Liver (tissue), 9 donors: ENCODE measurements around the gene LYRM7. TPM values are rescaled to one million over a fixed set of nuclear protein-coding genes. Genes with fewer than 3 reads are reported as not detected.

Experiments used
- DNase-seq: peaks from one replicate; pipeline ENCODE4 v3.0.0-alpha.2; 2017; ENCODE audit warnings: low spot score
- H3K27ac ChIP-seq, 2 donors: one replicate each; pipeline ENCODE4 v1.7.0; 2013; ENCODE audit warnings: inconsistent platforms in 2 of 2, low read length in 2 of 2, control low read depth in 1 of 2, low read depth in 1 of 2, mild to moderate bottlenecking in 1 of 2
- H3K27me3 ChIP-seq, 4 donors: one replicate each; pipeline versions ENCODE4 v1.6.1 to v1.7.0; 2013; ENCODE audit warnings: low read length in 3 of 4, inconsistent platforms in 1 of 4, mild to moderate bottlenecking in 1 of 4, moderate library complexity in 1 of 4; ENCODE audit not compliant: control insufficient read depth in 4 of 4, insufficient read depth in 4 of 4
- H3K36me3 ChIP-seq, 4 donors: one replicate each; pipeline versions ENCODE4 v1.6.1 to v1.7.0; 2013; ENCODE audit warnings: low read length in 3 of 4, mild to moderate bottlenecking in 3 of 4, low read depth in 1 of 4, moderate library complexity in 1 of 4; ENCODE audit not compliant: control insufficient read depth in 4 of 4, insufficient read depth in 3 of 4
- H3K4me1 ChIP-seq, 4 donors: one replicate each; pipeline versions ENCODE4 v1.6.1 to v1.7.0; 2013; ENCODE audit warnings: low read length in 3 of 4, mild to moderate bottlenecking in 3 of 4, moderate library complexity in 1 of 4; ENCODE audit not compliant: control insufficient read depth in 4 of 4, insufficient read depth in 4 of 4
- H3K4me3 ChIP-seq, 3 donors: one replicate each; pipeline versions ENCODE4 v1.6.1 to v1.7.0; 2013; ENCODE audit warnings: low read length in 3 of 3, control low read depth in 1 of 3, low read depth in 1 of 3, mild to moderate bottlenecking in 1 of 3
- H3K9ac ChIP-seq, 2 donors: one replicate each; pipeline ENCODE4 v1.7.0; 2013; ENCODE audit warnings: low read length in 2 of 2, mild to moderate bottlenecking in 2 of 2, moderate library complexity in 2 of 2, control low read depth in 1 of 2, low read depth in 1 of 2
- H3K9me3 ChIP-seq, 4 donors: one replicate each; pipeline versions ENCODE4 v1.6.1 to v1.7.0; 2013; ENCODE audit warnings: low read length in 3 of 4; ENCODE audit not compliant: control insufficient read depth in 4 of 4
- CTCF ChIP-seq: fragments of 150-350 bp; IDR thresholded peaks from 2 replicates; pipeline ENCODE4 v1.5.1; 2017; ENCODE audit warnings: improper control_type of control experiment, low read depth, low read length; ENCODE audit not compliant: missing input control
- EGR1 ChIP-seq, 2 donors: IDR thresholded peaks; 2 replicates each; pipeline ENCODE4 v1.6.1; 2016 to 2018; ENCODE audit warnings: antibody characterized with exemption in 2 of 2, low read depth in 2 of 2
- FOXA1 ChIP-seq: IDR thresholded peaks from 2 replicates; pipeline ENCODE4 v1.6.1; 2016; ENCODE audit warnings: antibody characterized with exemption
- FOXA2 ChIP-seq: IDR thresholded peaks from 2 replicates; pipeline ENCODE4 v1.6.1; 2016; ENCODE audit warnings: antibody characterized with exemption
- GABPA ChIP-seq, 2 donors: IDR thresholded peaks in 1 of 2; conservative IDR thresholded peaks in 1 of 2; 2 replicates each; pipeline ENCODE4 v1.6.1; 2016; ENCODE audit warnings: antibody characterized with exemption in 2 of 2, mild to moderate bottlenecking in 1 of 2, moderate library complexity in 1 of 2
- HNF4A ChIP-seq, 2 donors: conservative IDR thresholded peaks; 2 replicates each; pipeline ENCODE4 v1.6.1; 2016; ENCODE audit warnings: antibody characterized with exemption in 2 of 2, mild to moderate bottlenecking in 2 of 2
- HNF4G ChIP-seq: IDR thresholded peaks from 2 replicates; pipeline ENCODE4 v1.6.1; 2016; ENCODE audit warnings: antibody characterized with exemption
- JUND ChIP-seq, 2 donors: IDR thresholded peaks; 2 replicates each; pipeline ENCODE4 v1.6.1; 2016; ENCODE audit warnings: antibody characterized with exemption in 2 of 2
- NR2F2 ChIP-seq: IDR thresholded peaks from 2 replicates; pipeline ENCODE4 v1.6.1; 2016; ENCODE audit warnings: antibody characterized with exemption
- RAD21 ChIP-seq, 2 donors: IDR thresholded peaks; 2 replicates each; pipeline ENCODE4 v1.6.1; 2016; ENCODE audit warnings: antibody characterized with exemption in 2 of 2, mild to moderate bottlenecking in 2 of 2
- REST ChIP-seq: IDR thresholded peaks from 2 replicates; pipeline ENCODE4 v1.6.1; 2016; ENCODE audit warnings: antibody characterized with exemption, mild to moderate bottlenecking
- RXRA ChIP-seq, 2 donors: IDR thresholded peaks; 2 replicates each; pipeline ENCODE4 v1.6.1; 2017 to 2018; ENCODE audit warnings: antibody characterized with exemption in 2 of 2, mild to moderate bottlenecking in 1 of 2
- SP1 ChIP-seq: IDR thresholded peaks from 2 replicates; pipeline ENCODE4 v1.6.1; 2018; ENCODE audit warnings: antibody characterized with exemption, mild to moderate bottlenecking
- TAF1 ChIP-seq: conservative IDR thresholded peaks from 2 replicates; pipeline ENCODE4 v1.6.1; 2016; ENCODE audit warnings: antibody characterized with exemption, mild to moderate bottlenecking
- YY1 ChIP-seq: IDR thresholded peaks from 2 replicates; pipeline ENCODE4 v1.6.1; 2016; ENCODE audit warnings: antibody characterized with exemption, mild to moderate bottlenecking
- ZBTB33 ChIP-seq: IDR thresholded peaks from 2 replicates; pipeline ENCODE4 v1.6.1; 2016; ENCODE audit warnings: antibody characterized with exemption
- WGBS: extraction: QIAGEN DNeasy Blood & Tissue Kit; methylation state at CpG from one replicate; pipeline ENCODE4 v1.1.7; 2013; 5-methylcytosine and 5-hydroxymethylcytosine counted together
- polyA plus RNA-seq, 2 donors: library from polyadenylated mRNA; stranded (reverse) in 1 of 2; unstranded in 1 of 2; fragments of 200-250 nt in 1 of 2; fragments of >200 nt in 1 of 2; fragmentation: Nextera tagmentation in 1 of 2; extraction: Ambion mirVana in 1 of 2; gene quantifications; one replicate each; pipeline versions ENCODE4 v1.2.1 to v1.2.3, GENCODE V29; 2013 to 2015
- total RNA-seq, 2 donors: library from RNA; depleted of rRNA; stranded (reverse); fragments of >200 nt; gene quantifications; one replicate each; pipeline ENCODE4 v1.2.3, GENCODE V29; 2014
- TF ChIP-seq, protein P1 (sequence below): IDR thresholded peaks from 2 replicates; pipeline ENCODE4 v1.6.1; 2016; ENCODE audit warnings: antibody characterized with exemption
- TF ChIP-seq, protein P2 (sequence below): IDR thresholded peaks from 2 replicates; pipeline ENCODE4 v1.6.1; 2016; ENCODE audit warnings: antibody characterized with exemption
- donor health status: healthy.
- donor health status: healthy.
- donor health status: healthy.
- donor health status: healthy.
- donor health status: healthy.

The LYRM7 gene
- total and polyA plus RNA-seq, 4 donors, result 2.3 to 7.5 (median 5.8) TPM

- Histone ChIP-seq H3K27ac (no peak overlapping the region), H3K4me1 (no peaks in the 10 kb centered on the region), H3K36me3 (peaks cover 0 to 4% (median 0%) of the 10 kb centered on the region in 4 donors), H3K27me3 (no peaks in the 10 kb centered on the region), H3K4me3 (no peak overlapping the region), H3K9ac (no peak overlapping the region), H3K9me3 (no peaks in the 10 kb centered on the region)
- no peak for DNase-seq
- TF ChIP-seq, protein P1, sequence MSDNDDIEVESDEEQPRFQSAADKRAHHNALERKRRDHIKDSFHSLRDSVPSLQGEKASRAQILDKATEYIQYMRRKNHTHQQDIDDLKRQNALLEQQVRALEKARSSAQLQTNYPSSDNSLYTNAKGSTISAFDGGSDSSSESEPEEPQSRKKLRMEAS, result no peak
- TF ChIP-seq YY1 (no peak), REST (no peak), NR2F2 (no peak), ZBTB33 (no peak), CTCF (no peak), SP1 (no peak), RXRA (IDR thresholded peaks at IDR 0.05) (no peak), HNF4A (conservative IDR thresholded peaks at IDR 0.05) (no peak), JUND (IDR thresholded peaks at IDR 0.05) (no peak), HNF4G (no peak), FOXA1 (no peak), EGR1 (IDR thresholded peaks at IDR 0.05; ENCODE audit: low read depth in 2 of 2) (no peak), TAF1 (no peak)
Measured at GRCh38 chr5:131185523-131186104, 14.9 kb downstream of the LYRM7 start.

DNA sequence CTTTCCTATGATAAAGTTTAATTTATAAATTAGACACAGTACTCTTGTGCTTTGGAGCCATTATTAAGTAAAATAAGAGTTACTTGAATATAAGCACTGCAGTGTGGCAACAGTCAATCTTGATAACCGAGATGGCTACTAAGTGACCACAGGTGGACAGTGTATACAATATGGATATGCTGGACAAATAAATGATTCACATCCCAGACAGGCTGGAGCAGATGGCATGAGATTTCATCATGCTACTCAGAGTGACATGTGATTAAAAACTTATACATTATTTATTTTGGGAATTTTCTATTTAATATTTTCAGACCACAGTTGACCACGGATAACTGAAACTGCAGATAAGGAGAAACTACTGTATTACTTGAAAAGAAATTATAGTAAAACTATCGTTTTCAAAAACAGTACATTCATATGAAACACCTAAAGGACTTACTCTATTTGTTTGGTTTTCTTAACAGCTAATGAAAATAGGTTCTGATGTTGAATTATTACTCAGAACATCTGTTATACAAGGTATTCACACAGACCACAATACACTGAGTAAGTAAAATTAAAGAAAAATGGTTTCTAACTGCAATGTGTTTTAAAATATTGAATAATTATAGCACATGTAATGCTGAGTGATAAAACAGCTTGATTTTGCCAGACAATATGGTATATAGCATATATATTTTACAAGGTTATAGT is 16.0 kb downstream of the LYRM7 start:
- Histone ChIP-seq H3K27ac (no peak overlapping the region), H3K9me3 (no peaks in the 10 kb centered on the region), H3K4me1 (no peaks in the 10 kb centered on the region), H3K4me3 (no peak overlapping the region), H3K9ac (no peak overlapping the region), H3K36me3 (peaks cover 0 to 4% (median 0%) of the 10 kb centered on the region in 4 donors), H3K27me3 (no peaks in the 10 kb centered on the region)
- 95% methylated on average over 3 of the region's 3 CpGs for WGBS
- no peak for DNase-seq
- TF ChIP-seq, protein P1, result no peak
- no peak for TF ChIP-seq NR2F2
- no peak for TF ChIP-seq FOXA2
- no peak for TF ChIP-seq YY1
- no peak for TF ChIP-seq SP1
- no peak for TF ChIP-seq HNF4G
- TF ChIP-seq JUND (IDR thresholded peaks at IDR 0.05), result no peak
- TF ChIP-seq, protein P2, sequence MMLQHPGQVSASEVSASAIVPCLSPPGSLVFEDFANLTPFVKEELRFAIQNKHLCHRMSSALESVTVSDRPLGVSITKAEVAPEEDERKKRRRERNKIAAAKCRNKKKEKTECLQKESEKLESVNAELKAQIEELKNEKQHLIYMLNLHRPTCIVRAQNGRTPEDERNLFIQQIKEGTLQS, result no peak
- no peak for TF ChIP-seq CTCF
- TF ChIP-seq RXRA (IDR thresholded peaks at IDR 0.05), result no peak
- TF ChIP-seq ZBTB33, result no peak
- TF ChIP-seq HNF4A (conservative IDR thresholded peaks at IDR 0.05), result no peak
- no peak for TF ChIP-seq GABPA (IDR thresholded peaks at IDR 0.05 in 1 of 2, conservative IDR thresholded peaks at IDR 0.05 in 1 of 2)
- TF ChIP-seq FOXA1, result no peak
- no peak for TF ChIP-seq RAD21 (IDR thresholded peaks at IDR 0.05)
